ENCODE data around the gene PEX12.

- TF ChIP-seq, protein P1, sequence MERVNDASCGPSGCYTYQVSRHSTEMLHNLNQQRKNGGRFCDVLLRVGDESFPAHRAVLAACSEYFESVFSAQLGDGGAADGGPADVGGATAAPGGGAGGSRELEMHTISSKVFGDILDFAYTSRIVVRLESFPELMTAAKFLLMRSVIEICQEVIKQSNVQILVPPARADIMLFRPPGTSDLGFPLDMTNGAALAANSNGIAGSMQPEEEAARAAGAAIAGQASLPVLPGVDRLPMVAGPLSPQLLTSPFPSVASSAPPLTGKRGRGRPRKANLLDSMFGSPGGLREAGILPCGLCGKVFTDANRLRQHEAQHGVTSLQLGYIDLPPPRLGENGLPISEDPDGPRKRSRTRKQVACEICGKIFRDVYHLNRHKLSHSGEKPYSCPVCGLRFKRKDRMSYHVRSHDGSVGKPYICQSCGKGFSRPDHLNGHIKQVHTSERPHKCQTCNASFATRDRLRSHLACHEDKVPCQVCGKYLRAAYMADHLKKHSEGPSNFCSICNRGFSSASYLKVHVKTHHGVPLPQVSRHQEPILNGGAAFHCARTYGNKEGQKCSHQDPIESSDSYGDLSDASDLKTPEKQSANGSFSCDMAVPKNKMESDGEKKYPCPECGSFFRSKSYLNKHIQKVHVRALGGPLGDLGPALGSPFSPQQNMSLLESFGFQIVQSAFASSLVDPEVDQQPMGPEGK (CRISPR knock-in tag; IDR thresholded peaks at IDR 0.05; ENCODE audit: borderline replicate concordance): no peak
- TF ChIP-seq ZNF8 (CRISPR knock-in tag; IDR thresholded peaks at IDR 0.05) (no peak), TOX (CRISPR knock-in tag; IDR thresholded peaks at IDR 0.05; ENCODE audit: borderline replicate concordance) (no peak), RARB (CRISPR knock-in tag; IDR thresholded peaks at IDR 0.05) (no peak), ARNTL (CRISPR knock-in tag; IDR thresholded peaks at IDR 0.05; ENCODE audit: borderline replicate concordance, low read depth) (no peak), ZNF70 (CRISPR knock-in tag; IDR thresholded peaks at IDR 0.05) (no peak), POU6F1 (CRISPR knock-in tag; IDR thresholded peaks at IDR 0.05; ENCODE audit: borderline replicate concordance, low read depth) (no peak), CREB5 (CRISPR knock-in tag; IDR thresholded peaks at IDR 0.05; ENCODE audit: low read depth) (no peak)
- TF ChIP-seq, protein P2, sequence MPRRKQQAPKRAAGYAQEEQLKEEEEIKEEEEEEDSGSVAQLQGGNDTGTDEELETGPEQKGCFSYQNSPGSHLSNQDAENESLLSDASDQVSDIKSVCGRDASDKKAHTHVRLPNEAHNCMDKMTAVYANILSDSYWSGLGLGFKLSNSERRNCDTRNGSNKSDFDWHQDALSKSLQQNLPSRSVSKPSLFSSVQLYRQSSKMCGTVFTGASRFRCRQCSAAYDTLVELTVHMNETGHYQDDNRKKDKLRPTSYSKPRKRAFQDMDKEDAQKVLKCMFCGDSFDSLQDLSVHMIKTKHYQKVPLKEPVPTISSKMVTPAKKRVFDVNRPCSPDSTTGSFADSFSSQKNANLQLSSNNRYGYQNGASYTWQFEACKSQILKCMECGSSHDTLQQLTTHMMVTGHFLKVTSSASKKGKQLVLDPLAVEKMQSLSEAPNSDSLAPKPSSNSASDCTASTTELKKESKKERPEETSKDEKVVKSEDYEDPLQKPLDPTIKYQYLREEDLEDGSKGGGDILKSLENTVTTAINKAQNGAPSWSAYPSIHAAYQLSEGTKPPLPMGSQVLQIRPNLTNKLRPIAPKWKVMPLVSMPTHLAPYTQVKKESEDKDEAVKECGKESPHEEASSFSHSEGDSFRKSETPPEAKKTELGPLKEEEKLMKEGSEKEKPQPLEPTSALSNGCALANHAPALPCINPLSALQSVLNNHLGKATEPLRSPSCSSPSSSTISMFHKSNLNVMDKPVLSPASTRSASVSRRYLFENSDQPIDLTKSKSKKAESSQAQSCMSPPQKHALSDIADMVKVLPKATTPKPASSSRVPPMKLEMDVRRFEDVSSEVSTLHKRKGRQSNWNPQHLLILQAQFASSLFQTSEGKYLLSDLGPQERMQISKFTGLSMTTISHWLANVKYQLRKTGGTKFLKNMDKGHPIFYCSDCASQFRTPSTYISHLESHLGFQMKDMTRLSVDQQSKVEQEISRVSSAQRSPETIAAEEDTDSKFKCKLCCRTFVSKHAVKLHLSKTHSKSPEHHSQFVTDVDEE (CRISPR knock-in tag; IDR thresholded peaks at IDR 0.05): no peak
Observed at GRCh38 chr17:35548978-35549377, 29.4 kb downstream of the PEX12 start.

Measured in SK-N-SH treated with all-trans-retinoic acid at 6 μM for 48 hours (cell line).